T1000 (cell line): ENCODE results near the gene OR10A2.
"Not testable (repeated sequence)": the region's sequence is repeated elsewhere in the genome, so short reads cannot be mapped to it uniquely, and the experiment has no call there.

Experiments
- DNase-seq: peaks from one replicate; lab custom pipeline; 2025; ENCODE audit warnings: mixed read lengths; lab: John Stamatoyannopoulos, UW

OR10A2 gene

GRCh38 chr11:6887711-6888110, 24.9 kb downstream of the OR10A2 start:
- DNase-seq: not testable (repeated sequence)

GRCh38 chr11:6888830-6889229, 26.0 kb downstream of the OR10A2 start:
- no peak for DNase-seq

GRCh38 chr11:6889835-6890234, 27.0 kb downstream of the OR10A2 start:
- DNase-seq: no peak

- no peak for DNase-seq
Observed at GRCh38 chr11:6892400-6892799, 29.5 kb downstream of the OR10A2 start, which contains the start of gene OR2D2. Gene OR2D2 (minus strand): TSS chr11:6892500. CDS start chr11:6892500, 0 bp downstream.

GRCh38 chr11:6894097-6894496, 31.2 kb downstream of the OR10A2 start:
- DNase-seq: no peak

GRCh38 chr11:6895010-6895409, 32.2 kb downstream of the OR10A2 start:
- no peak for DNase-seq

GRCh38 chr11:6898911-6899310, 36.1 kb downstream of the OR10A2 start:
- no peak for DNase-seq

GRCh38 chr11:6900327-6900999, 37.6 kb downstream of the OR10A2 start:
- no peak for DNase-seq

- not testable (repeated sequence) for DNase-seq
Observed at GRCh38 chr11:6904804-6905203, 41.9 kb downstream of the OR10A2 start.

GRCh38 chr11:6911378-6911777, 48.5 kb downstream of the OR10A2 start:
- no peak for DNase-seq

GRCh38 chr11:6911948-6912347, 49.1 kb downstream of the OR10A2 start:
- DNase-seq: no peak

GRCh38 chr11:6919698-6920097, 56.8 kb downstream of the OR10A2 start:
- no peak for DNase-seq

GRCh38 chr11:6920702-6921101, 57.8 kb downstream of the OR10A2 start, which contains the start of gene OR2D3:
Gene OR2D3 (plus strand): TSS chr11:6921002. CDS start chr11:6921002, 0 bp downstream.
- no peak for DNase-seq
